Activated CD8-positive, alpha-beta memory T cell treated with anti-CD3 and anti-CD28 coated beads, Interleukin-2, amount 10 ng/mL, durations not matched to agents 7 days and 5 days (primary cell): ENCODE results near the gene MAP3K5. TPM values are rescaled to one million over a fixed set of nuclear protein-coding genes. Genes with fewer than 3 reads are reported as not detected.
"Not testable (repeated sequence)": the region's sequence is repeated elsewhere in the genome, so short reads cannot be mapped to it uniquely, and the experiment has no call there.

ENCODE experiments used
- ATAC-seq: fragments of 150-1000 bp; cut with Tn5 transposase; one replicate; pipeline ENCODE4 v1.10.0; 2021; ENCODE audit warnings: moderate library complexity
- CTCF ChIA-PET: fragments of 350-600 bp; sonication (Branson Sonifier 250); formaldehyde crosslinking; loops from one replicate; lab custom pipeline; 2021; ENCODE audit warnings: antibody characterized with exemption; lab: Charles Lee
- DNase-seq: peaks from one replicate; pipeline ENCODE4 v3.0.0-alpha.2; 2020
- H3K27ac Mint-ChIP-seq: one replicate; pipeline ENCODE4 v1.8.0; 2021; ENCODE audit warnings: mild to moderate bottlenecking, mixed read lengths
- H3K27me3 Mint-ChIP-seq: one replicate; pipeline ENCODE4 v1.8.0; 2021; ENCODE audit warnings: mixed read lengths
- H3K36me3 Mint-ChIP-seq: one replicate; pipeline ENCODE4 v1.8.0; 2021; ENCODE audit warnings: mild to moderate bottlenecking, mixed read lengths
- H3K4me1 Mint-ChIP-seq: one replicate; pipeline ENCODE4 v1.8.0; 2021; ENCODE audit warnings: mixed read lengths
- H3K4me3 Mint-ChIP-seq: one replicate; pipeline ENCODE4 v1.8.0; 2021; ENCODE audit warnings: mild to moderate bottlenecking, moderate library complexity, mixed read lengths
- H3K9me3 Mint-ChIP-seq: one replicate; pipeline ENCODE4 v1.8.0; 2022; ENCODE audit warnings: low read depth, mixed read lengths
- total RNA-seq, 2 experiments: library from RNA; stranded (reverse); gene quantifications; one replicate each; pipeline ENCODE4 v1.2.3, GENCODE V29; 2021

The MAP3K5 gene
- total RNA-seq, 2 experiments from 2014 or later: 18.3 to 21.7 TPM

DNA sequence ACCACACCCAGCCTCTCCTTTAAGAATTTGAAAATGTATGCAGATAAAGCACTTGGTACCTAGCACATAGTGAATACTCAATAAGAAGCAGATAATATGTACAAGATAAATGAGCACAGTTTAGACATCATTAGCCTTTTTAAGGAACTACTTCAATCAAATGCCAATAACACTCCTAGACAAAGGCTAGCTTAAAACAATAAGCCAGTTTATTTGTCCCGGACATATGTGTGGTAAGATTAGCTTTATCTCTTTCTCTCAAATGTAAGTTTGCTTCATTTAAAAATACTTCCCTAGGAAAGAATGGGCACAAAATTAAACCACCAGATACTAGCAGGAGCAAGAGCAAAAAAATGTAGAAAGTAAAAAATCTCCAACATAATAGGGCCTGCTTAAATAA lies 73.8 kb downstream of the MAP3K5 start:
- ATAC-seq (no peak), DNase-seq (no peak)
- Mint-ChIP-seq H3K9me3 (peaks cover 2% of the 10 kb centered on the region), H3K4me1 (peaks cover 36% of the 10 kb centered on the region), H3K27ac (no peak overlapping the region), H3K4me3 (no peak overlapping the region), H3K36me3 (peaks cover 23% of the 10 kb centered on the region), H3K27me3 (no peaks in the 10 kb centered on the region)
- CTCF ChIA-PET: interaction anchor here (3.0 kb wide), 1 partner anchor 74 kb away, joined by 13 read pairs; the partner anchor contains the start of gene MAP3K5

GRCh38 chr6:136717716-136717990 lies 74.6 kb downstream of the MAP3K5 start:
- no peak for ATAC-seq
- Mint-ChIP-seq H3K4me1 (peaks cover 35% of the 10 kb centered on the region), H3K27ac (no peak overlapping the region), H3K36me3 (peaks cover 30% of the 10 kb centered on the region), H3K4me3 (no peak overlapping the region), H3K27me3 (no peaks in the 10 kb centered on the region), H3K9me3 (peaks cover 2% of the 10 kb centered on the region)
- DNase-seq: no peak
- CTCF ChIA-PET: interaction anchor here (1.4 kb wide), 1 partner anchor 73 kb away, joined by 3 read pairs; no protein-coding TSS in a partner anchor

DNA sequence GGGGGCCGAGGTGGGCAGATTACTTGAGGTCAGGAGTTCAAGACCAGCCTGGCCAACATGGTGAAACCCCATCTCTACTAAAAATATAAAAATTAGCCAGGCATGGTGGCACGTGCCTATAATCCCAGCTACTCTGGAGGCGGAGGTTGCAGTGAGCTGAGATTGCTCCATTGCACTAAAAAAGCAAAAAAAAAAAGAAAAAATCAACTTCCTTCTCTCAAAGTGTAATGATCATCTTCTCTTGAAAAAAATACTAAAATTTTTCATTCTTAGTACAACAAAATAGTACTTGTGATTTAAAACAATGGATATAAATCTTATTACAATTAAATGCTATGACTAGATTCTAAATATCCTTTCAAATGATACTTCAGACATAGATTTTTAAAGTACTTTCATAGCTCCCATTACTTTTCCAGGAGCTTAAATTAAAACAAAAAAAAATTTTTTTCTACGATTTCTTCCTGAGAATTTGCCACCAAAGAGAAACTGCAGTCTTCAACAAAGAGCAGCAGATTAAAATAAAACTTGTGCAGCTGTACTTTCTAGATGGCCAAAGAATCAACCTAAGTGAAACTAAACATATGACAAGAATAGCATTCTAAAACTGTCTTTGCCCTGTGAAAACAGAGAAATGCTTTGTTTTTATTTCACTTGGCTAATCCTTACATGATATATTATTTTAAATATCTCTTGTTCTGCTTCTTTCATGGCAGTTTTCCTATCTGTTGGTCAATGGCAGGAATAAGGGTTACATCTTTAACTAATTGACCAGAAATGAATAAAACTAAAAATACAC lies 75.2 kb downstream of the MAP3K5 start:
- DNase-seq (no peak), ATAC-seq (no peak)
- no peak overlapping the region for H3K27ac Mint-ChIP-seq
- CTCF ChIA-PET: interaction anchor here (1.4 kb wide), 1 partner anchor 72 kb away, joined by 3 read pairs; no protein-coding TSS in a partner anchor
- H3K9me3 Mint-ChIP-seq: no peaks in the 10 kb centered on the region
- H3K36me3 Mint-ChIP-seq: peaks cover 31% of the 10 kb centered on the region
- H3K4me1 Mint-ChIP-seq: peaks cover 35% of the 10 kb centered on the region
- H3K27me3 Mint-ChIP-seq: no peaks in the 10 kb centered on the region
- H3K4me3 Mint-ChIP-seq: no peak overlapping the region

- H3K27ac Mint-ChIP-seq, DNase-seq, H3K4me1 Mint-ChIP-seq, ATAC-seq, H3K4me3 Mint-ChIP-seq, H3K27me3 Mint-ChIP-seq, H3K9me3 Mint-ChIP-seq: not testable (repeated sequence)
- H3K36me3 Mint-ChIP-seq: peaks cover 26% of the 10 kb centered on the region
- CTCF ChIA-PET: interaction anchor here (0.7 to 2.3 kb wide), 2 partner anchors 78 to 80 kb away, joined by 3 to 8 read pairs; partner anchors contain the start of gene MAP3K5
These were observed 79.6 kb downstream of the MAP3K5 start for GRCh38 chr6:136712642-136713041.

DNA sequence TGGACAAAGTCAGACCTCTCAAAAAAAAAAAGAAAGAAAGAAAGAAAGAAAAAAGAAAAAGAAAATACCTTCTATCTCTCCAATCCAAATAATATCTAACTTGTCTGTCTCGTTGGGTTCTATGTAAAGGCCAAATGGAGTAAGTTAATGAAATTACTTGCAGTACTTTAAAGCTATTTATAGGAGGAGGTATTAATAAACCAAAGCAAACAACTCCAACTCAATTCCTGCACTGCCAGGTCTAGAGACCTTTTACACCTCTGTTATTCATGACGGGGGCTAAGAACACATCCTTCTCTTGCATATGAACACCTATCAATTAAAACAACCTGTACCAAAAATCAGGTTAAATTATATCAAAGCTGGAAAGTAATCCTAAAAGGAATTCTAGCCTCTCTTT lies 80.6 kb downstream of the MAP3K5 start:
- Mint-ChIP-seq H3K27ac (no peak overlapping the region), H3K4me3 (no peak overlapping the region), H3K4me1 (peaks cover 5% of the 10 kb centered on the region), H3K27me3 (no peaks in the 10 kb centered on the region), H3K9me3 (no peaks in the 10 kb centered on the region), H3K36me3 (peaks cover 26% of the 10 kb centered on the region)
- DNase-seq (no peak), ATAC-seq (no peak)
- CTCF ChIA-PET: interaction anchor here (1.6 to 2.3 kb wide), 2 partner anchors 67 to 81 kb away, joined by 4 to 8 read pairs; partner anchors contain the start of gene MAP3K5

DNA sequence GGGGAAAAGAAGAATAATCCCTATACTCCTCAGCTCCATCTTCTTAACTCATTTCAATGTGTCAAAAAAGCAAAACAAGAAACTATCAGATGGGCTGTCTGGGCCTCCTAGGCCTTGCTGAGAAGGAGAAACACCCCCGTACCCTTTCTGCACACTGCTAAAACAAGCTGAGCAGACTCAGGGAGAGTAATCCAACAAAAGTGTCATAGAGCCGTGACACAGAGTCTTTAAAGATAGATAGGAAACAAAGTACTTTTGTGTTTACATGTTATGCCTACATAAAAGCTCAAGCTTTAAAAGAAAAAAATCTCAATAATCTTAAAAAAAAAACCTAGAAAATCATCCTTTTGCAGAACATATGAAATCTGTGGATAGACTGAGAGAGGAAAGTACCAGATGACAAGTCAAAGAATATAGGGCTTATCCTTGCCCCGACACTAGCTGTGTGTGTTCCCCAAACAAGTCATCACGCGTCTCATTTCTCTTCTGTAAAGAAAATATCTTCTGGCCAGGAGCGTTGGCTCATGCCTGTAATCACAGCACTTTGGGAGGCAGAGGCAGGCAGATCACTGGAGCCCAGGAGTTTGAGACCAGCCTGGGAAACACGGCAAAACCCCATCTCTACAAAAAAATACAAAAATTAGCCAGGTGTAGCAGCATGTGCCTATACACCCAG lies 81.3 kb downstream of the MAP3K5 start:
- H3K4me3 Mint-ChIP-seq: no peak overlapping the region
- CTCF ChIA-PET: interaction anchor here (1.6 to 2.3 kb wide), 2 partner anchors 67 to 81 kb away, joined by 4 to 8 read pairs; partner anchors contain the start of gene MAP3K5
- H3K27me3 Mint-ChIP-seq: no peaks in the 10 kb centered on the region
- no peaks in the 10 kb centered on the region for H3K4me1 Mint-ChIP-seq
- no peaks in the 10 kb centered on the region for H3K9me3 Mint-ChIP-seq
- H3K27ac Mint-ChIP-seq: no peak overlapping the region
- no peak for ATAC-seq
- DNase-seq: no peak
- peaks cover 22% of the 10 kb centered on the region for H3K36me3 Mint-ChIP-seq

DNA sequence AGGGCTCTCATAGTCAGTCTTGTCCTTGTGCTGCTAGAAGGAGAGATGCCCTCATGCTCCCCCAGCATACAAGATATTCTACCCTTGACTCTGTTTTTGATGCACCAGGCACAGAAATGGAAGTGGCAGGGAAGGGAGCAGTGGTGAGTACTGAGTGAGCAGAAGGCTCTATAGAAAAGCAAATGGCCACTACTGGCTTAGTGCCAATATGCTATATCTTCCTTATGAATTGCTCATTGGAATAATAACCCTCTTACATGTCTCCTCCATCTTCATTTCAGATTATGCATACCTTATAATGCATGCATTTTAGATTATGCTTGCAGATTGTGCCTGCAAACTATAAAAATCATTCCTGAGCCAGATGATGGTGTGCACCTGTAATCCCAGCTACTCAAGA lies 82.8 kb downstream of the MAP3K5 start:
- Mint-ChIP-seq H3K27me3 (no peaks in the 10 kb centered on the region), H3K4me1 (no peaks in the 10 kb centered on the region), H3K27ac (no peak overlapping the region), H3K4me3 (no peak overlapping the region), H3K36me3 (peaks cover 17% of the 10 kb centered on the region), H3K9me3 (no peaks in the 10 kb centered on the region)
- DNase-seq: no peak
- CTCF ChIA-PET: no interaction called here
- no peak for ATAC-seq

DNA sequence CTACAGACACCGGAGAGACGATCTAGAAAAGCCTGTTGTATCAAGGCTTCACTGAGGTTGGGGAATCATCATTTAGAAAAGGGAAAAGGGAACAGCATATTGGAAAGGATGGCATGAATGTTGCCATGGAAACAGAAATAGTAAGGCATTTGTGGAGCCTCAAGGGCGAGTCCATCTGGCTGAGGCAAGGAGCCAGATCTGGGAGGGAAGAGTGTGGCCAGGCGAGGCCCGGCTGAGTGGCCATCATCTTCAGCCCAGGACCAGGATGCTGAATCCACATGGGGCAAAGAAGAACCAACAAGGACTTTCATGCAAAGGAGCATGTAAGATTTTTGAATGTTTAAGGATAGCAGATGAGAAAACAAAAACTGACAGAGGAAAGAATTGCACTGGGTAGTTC lies 85.8 kb downstream of the MAP3K5 start:
- no peak overlapping the region for H3K27ac Mint-ChIP-seq

DNA sequence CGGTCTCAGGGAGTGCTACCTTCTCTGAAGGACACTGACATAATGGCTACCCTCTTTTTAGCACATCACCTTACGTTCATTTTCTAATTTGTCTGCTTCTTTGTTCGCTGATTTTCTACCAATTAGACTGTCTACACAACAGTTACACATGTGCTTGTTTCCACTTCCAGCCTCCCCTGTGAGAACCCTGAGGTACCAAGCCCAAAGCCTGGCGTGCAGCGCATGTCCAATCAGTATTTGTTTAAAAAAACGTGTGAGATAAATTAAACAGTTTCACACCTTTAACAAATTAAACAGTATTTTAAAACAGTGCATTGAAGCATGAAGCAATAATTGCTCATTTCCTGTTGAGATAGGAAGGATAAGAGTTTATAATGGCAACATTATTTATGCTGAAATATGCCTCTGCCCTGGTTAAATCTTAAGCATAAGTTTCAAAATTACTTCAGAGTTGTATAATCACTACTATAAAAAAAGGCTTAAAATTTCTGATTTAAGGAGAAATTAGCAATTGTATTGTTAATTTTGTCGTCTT lies 88.9 kb downstream of the MAP3K5 start:
- no peaks in the 10 kb centered on the region for H3K27me3 Mint-ChIP-seq
- no peak overlapping the region for H3K27ac Mint-ChIP-seq
- no peak overlapping the region for H3K4me3 Mint-ChIP-seq
- H3K9me3 Mint-ChIP-seq: no peaks in the 10 kb centered on the region
- H3K4me1 Mint-ChIP-seq: peaks cover 20% of the 10 kb centered on the region
- CTCF ChIA-PET: no interaction called here
- ATAC-seq (no peak), DNase-seq (no peak)
- H3K36me3 Mint-ChIP-seq: peaks cover 10% of the 10 kb centered on the region

More for the DNA sequence above, 85.8 kb downstream of the MAP3K5 start:
- Mint-ChIP-seq H3K4me1 (no peaks in the 10 kb centered on the region), H3K4me3 (no peak overlapping the region), H3K36me3 (peaks cover 8% of the 10 kb centered on the region), H3K27me3 (no peaks in the 10 kb centered on the region), H3K9me3 (no peaks in the 10 kb centered on the region)
- ATAC-seq (no peak), DNase-seq (no peak)
- CTCF ChIA-PET: interaction anchor here (1.0 to 1.3 kb wide), 2 partner anchors 10 to 86 kb away, joined by 3 read pairs; partner anchors contain the start of gene MAP3K5

- CTCF ChIA-PET: interaction anchor here (1.3 kb wide), 1 partner anchor 57 kb away, joined by 5 read pairs; no protein-coding TSS in a partner anchor
- peaks cover 23% of the 10 kb centered on the region for H3K4me1 Mint-ChIP-seq
- no peak overlapping the region for H3K27ac Mint-ChIP-seq
- DNase-seq: no peak
- no peak overlapping the region for H3K4me3 Mint-ChIP-seq
- no peaks in the 10 kb centered on the region for H3K27me3 Mint-ChIP-seq
- H3K9me3 Mint-ChIP-seq: no peaks in the 10 kb centered on the region
- peaks cover 15% of the 10 kb centered on the region for H3K36me3 Mint-ChIP-seq
- ATAC-seq: no peak
These were observed 91.2 kb downstream of the MAP3K5 start for GRCh38 chr6:136701045-136701444.

DNA sequence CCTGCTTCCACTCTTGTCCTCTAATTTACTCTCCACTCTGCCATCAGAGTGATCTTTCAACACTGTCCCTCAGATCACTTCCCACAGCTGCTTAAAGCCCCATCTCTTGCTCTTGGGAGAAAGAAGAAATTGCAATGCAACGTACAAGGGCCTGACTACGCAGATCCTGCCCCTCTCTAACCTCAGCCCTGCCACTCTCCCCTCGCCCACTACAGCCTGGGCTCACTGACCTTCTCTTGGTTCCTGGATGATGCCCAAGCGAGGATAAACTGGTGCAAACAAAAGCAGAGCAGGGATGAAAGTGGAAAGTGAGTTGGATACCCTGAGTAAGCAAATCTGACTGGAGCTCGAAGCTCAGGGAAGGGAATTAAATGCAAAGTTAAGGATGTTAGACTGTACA lies 92.9 kb downstream of the MAP3K5 start:
- DNase-seq (no peak), ATAC-seq (no peak)
- Mint-ChIP-seq H3K4me3 (no peak overlapping the region), H3K27ac (no peak overlapping the region), H3K27me3 (no peaks in the 10 kb centered on the region), H3K36me3 (peaks cover 21% of the 10 kb centered on the region), H3K9me3 (no peaks in the 10 kb centered on the region), H3K4me1 (peaks cover 23% of the 10 kb centered on the region)
- CTCF ChIA-PET: interaction anchor here (1.6 to 2.6 kb wide), 3 partner anchors 10 to 93 kb away, joined by 4 to 10 read pairs (median 8); partner anchors contain the start of gene MAP3K5

DNA sequence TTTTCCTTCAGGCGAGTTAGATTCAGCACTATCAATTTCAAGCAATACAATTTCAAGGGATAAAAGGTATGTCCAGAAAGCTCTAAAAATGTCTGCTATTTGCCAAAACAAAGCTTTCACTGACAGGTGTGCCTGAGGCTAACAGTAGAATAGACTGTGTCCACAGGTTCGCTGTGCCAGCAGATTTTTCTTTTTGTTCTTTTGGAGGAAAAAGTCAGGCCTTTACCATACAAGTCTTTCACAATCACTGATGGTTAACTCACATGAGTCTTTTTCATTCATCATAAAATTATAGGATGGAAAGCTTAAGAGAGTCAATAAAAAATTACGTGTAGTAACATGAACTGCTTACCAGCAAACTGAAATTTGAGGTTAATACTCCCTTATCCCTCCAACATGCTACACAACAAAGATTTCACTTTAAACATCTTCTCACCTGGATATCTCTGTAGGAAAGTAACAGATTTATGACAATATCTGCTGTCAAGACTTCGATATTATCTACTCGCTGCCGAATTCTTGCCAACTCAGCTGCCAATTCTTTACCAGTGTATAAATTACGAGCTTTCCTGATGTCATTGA lies 95.4 kb downstream of the MAP3K5 start:
- CTCF ChIA-PET: interaction anchor here (0.6 to 1.5 kb wide), 2 partner anchors 38 to 96 kb away, joined by 3 to 6 read pairs; partner anchors contain the start of gene MAP3K5
- DNase-seq: no peak
- ATAC-seq: no peak
- Mint-ChIP-seq H3K27ac (no peak overlapping the region), H3K27me3 (no peaks in the 10 kb centered on the region), H3K4me3 (no peak overlapping the region), H3K36me3 (peaks cover 25% of the 10 kb centered on the region), H3K9me3 (no peaks in the 10 kb centered on the region), H3K4me1 (peaks cover 23% of the 10 kb centered on the region)

DNA sequence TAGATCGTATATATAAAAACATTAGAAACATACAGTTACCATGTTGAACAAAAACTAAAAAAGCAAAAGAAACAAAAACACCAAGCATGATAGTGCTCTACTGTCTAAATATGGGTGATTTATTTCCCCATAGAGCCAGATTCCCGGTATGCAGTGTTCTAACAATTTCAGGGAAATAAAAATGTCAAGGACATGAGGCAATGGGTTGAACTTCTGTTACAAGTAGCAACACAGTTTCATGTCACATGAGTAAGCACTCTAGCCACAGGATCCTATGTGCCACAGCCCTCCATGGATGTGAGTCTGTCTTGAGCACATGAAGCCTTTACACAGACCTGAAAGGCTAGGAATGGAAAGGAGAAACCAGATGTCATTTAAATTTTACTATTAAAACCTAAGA lies 96.0 kb downstream of the MAP3K5 start:
- Mint-ChIP-seq H3K36me3 (peaks cover 26% of the 10 kb centered on the region), H3K27ac (no peak overlapping the region), H3K4me3 (no peak overlapping the region), H3K4me1 (peaks cover 23% of the 10 kb centered on the region), H3K9me3 (no peaks in the 10 kb centered on the region), H3K27me3 (no peaks in the 10 kb centered on the region)
- ATAC-seq (no peak), DNase-seq (no peak)
- CTCF ChIA-PET: interaction anchor here (1.5 kb wide), 1 partner anchor 96 kb away, joined by 6 read pairs; the partner anchor contains the start of gene MAP3K5
